IMR-90 (cell line): ENCODE data around the gene TULP3.

Source experiments
- FOS ChIP-seq: fragments of 150-350 bp; IDR thresholded peaks from 2 replicates; pipeline ENCODE4 v1.6.1; 2016; ENCODE audit warnings: low read depth, low read length
- MAFK ChIP-seq: IDR thresholded peaks from 2 replicates; pipeline ENCODE4 v1.6.1; 2012; ENCODE audit warnings: low read depth, low read length, improper control_type of control experiment
- MXI1 ChIP-seq: IDR thresholded peaks from 2 replicates; pipeline ENCODE4 v1.6.1; 2012; ENCODE audit warnings: low read depth, mild to moderate bottlenecking, low read length, moderate library complexity, borderline replicate concordance
- POLR2A ChIP-seq: IDR thresholded peaks from 2 replicates; pipeline ENCODE4 v1.6.1; 2012; ENCODE audit warnings: mild to moderate bottlenecking, low read depth, low read length
- RAD21 ChIP-seq: IDR thresholded peaks from 2 replicates; pipeline ENCODE4 v1.6.1; 2012; ENCODE audit warnings: low read length, improper control_type of control experiment
- USF2 ChIP-seq: fragments of 150-350 bp; IDR thresholded peaks from 2 replicates; pipeline ENCODE4 v1.6.1; 2017; ENCODE audit warnings: mild to moderate bottlenecking, antibody characterized with exemption, low read length, low read depth
- TF ChIP-seq, protein P1 (sequence below): conservative IDR thresholded peaks from 2 replicates; pipeline ENCODE4 v1.5.1; 2012; ENCODE audit warnings: mild to moderate bottlenecking, low read depth, low read length, improper control_type of control experiment
- TF ChIP-seq, protein P2 (sequence below): fragments of 150-350 bp; IDR thresholded peaks from 2 replicates; pipeline ENCODE4 v1.6.1; 2016; ENCODE audit warnings: low read depth, mild to moderate bottlenecking, low read length, moderate library complexity, borderline replicate concordance

- TF ChIP-seq POLR2A (no peak), USF2 (no peak), FOS (no peak), MXI1 (no peak), RAD21 (no peak), MAFK (no peak)
- TF ChIP-seq, protein P1, sequence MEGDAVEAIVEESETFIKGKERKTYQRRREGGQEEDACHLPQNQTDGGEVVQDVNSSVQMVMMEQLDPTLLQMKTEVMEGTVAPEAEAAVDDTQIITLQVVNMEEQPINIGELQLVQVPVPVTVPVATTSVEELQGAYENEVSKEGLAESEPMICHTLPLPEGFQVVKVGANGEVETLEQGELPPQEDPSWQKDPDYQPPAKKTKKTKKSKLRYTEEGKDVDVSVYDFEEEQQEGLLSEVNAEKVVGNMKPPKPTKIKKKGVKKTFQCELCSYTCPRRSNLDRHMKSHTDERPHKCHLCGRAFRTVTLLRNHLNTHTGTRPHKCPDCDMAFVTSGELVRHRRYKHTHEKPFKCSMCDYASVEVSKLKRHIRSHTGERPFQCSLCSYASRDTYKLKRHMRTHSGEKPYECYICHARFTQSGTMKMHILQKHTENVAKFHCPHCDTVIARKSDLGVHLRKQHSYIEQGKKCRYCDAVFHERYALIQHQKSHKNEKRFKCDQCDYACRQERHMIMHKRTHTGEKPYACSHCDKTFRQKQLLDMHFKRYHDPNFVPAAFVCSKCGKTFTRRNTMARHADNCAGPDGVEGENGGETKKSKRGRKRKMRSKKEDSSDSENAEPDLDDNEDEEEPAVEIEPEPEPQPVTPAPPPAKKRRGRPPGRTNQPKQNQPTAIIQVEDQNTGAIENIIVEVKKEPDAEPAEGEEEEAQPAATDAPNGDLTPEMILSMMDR, result no peak
- TF ChIP-seq, protein P2, sequence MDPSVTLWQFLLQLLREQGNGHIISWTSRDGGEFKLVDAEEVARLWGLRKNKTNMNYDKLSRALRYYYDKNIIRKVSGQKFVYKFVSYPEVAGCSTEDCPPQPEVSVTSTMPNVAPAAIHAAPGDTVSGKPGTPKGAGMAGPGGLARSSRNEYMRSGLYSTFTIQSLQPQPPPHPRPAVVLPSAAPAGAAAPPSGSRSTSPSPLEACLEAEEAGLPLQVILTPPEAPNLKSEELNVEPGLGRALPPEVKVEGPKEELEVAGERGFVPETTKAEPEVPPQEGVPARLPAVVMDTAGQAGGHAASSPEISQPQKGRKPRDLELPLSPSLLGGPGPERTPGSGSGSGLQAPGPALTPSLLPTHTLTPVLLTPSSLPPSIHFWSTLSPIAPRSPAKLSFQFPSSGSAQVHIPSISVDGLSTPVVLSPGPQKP, result no peak
Measured at GRCh38 chr12:2939191-2939590, 48.5 kb downstream of the TULP3 start.
